NCI-H2196 treated with DMSO at 0.1 percent for 48 hours (cell line): ENCODE measurements around the gene SLC2A9.
"Not testable (repeated sequence)": the region's sequence is repeated elsewhere in the genome, so short reads cannot be mapped to it uniquely, and the experiment has no call there.

Experiments used
- DNase-seq: peaks from one replicate; lab custom pipeline; 2025; ENCODE audit not compliant: unreplicated experiment; lab: John Stamatoyannopoulos, UW

SLC2A9 gene

GRCh38 chr4:9845791-9846493 is 175.4 kb downstream of the SLC2A9 start:
- DNase-seq, result no peak

GRCh38 chr4:9841072-9841471 is 180.2 kb downstream of the SLC2A9 start:
- DNase-seq, result no peak

GRCh38 chr4:9835430-9835829 is 185.9 kb downstream of the SLC2A9 start:
- no peak for DNase-seq

- no peak for DNase-seq
Measured at GRCh38 chr4:9833421-9833820, 187.9 kb downstream of the SLC2A9 start.

- DNase-seq, result no peak
Measured at GRCh38 chr4:9832640-9833039, 188.7 kb downstream of the SLC2A9 start.

GRCh38 chr4:9826551-9826950 is 194.7 kb downstream of the SLC2A9 start:
- DNase-seq, result no peak

GRCh38 chr4:9825049-9825448 is 196.2 kb downstream of the SLC2A9 start:
- DNase-seq, result no peak

GRCh38 chr4:9820343-9820742 is 201.0 kb downstream of the SLC2A9 start:
- DNase-seq, result no peak

- no peak for DNase-seq
Measured at GRCh38 chr4:9816285-9816684, 205.0 kb downstream of the SLC2A9 start.

- DNase-seq, result no peak
Measured at GRCh38 chr4:9812501-9813340, 208.6 kb downstream of the SLC2A9 start.

GRCh38 chr4:9811806-9812205 is 209.5 kb downstream of the SLC2A9 start:
- no peak for DNase-seq

- no peak for DNase-seq
Measured at GRCh38 chr4:9808077-9808476, 213.2 kb downstream of the SLC2A9 start.

GRCh38 chr4:9804918-9805317 is 216.4 kb downstream of the SLC2A9 start:
- DNase-seq, result no peak

GRCh38 chr4:9800848-9801247 is 220.4 kb downstream of the SLC2A9 start:
- no peak for DNase-seq

- not testable (repeated sequence) for DNase-seq
Measured at GRCh38 chr4:9796641-9797040, 224.7 kb downstream of the SLC2A9 start.

GRCh38 chr4:9792381-9792780 is 228.9 kb downstream of the SLC2A9 start:
- DNase-seq, result no peak

GRCh38 chr4:9785891-9786290 is 235.4 kb downstream of the SLC2A9 start:
- DNase-seq, result not testable (repeated sequence)

- DNase-seq, result no peak
Measured at GRCh38 chr4:9782136-9782436, 239.2 kb downstream of the SLC2A9 start.

GRCh38 chr4:9781343-9782135 is 239.8 kb downstream of the SLC2A9 start, which contains the start of gene DRD5:
Gene DRD5, plus strand, starts transcription at chr4:9781634. Its CDS starts 396 bp downstream, at chr4:9782030.
- DNase-seq, result no peak
